ENCODE measurements around the gene CHST3.

DNA sequence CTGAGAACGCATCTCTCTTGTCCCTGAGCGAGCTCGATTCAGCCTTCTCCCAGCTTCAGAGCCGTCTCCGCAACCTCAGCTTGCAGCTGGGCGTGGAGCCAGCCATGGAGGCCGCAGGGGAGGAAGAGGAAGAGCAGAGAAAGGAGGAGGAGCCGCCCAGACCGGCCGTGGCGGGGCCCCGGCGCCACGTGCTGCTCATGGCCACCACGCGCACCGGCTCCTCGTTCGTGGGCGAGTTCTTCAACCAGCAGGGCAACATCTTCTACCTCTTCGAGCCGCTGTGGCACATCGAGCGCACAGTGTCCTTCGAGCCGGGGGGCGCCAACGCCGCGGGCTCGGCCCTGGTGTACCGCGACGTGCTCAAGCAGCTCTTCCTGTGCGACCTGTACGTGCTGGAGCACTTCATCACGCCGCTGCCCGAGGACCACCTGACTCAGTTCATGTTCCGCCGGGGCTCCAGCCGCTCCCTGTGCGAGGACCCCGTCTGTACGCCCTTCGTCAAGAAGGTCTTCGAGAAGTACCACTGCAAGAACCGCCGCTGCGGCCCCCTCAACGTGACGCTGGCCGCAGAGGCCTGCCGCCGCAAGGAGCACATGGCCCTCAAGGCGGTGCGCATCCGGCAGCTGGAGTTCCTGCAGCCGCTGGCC lies 43.2 kb downstream of the CHST3 start:
- TF ChIP-seq ZNF274 (IDR thresholded peaks at IDR 0.05; ENCODE audit: low read depth, low read length) (no peak), YY1 (IDR thresholded peaks at IDR 0.05; ENCODE audit: insufficient read depth, insufficient read length) (no peak), SUZ12 (IDR thresholded peaks at IDR 0.05; ENCODE audit: extremely low read depth, insufficient read depth, insufficient read length) (no peak)
